Small intestine (tissue), 7 donors: Measurements from ENCODE around the gene PRSS3. TPM values are rescaled to one million over a fixed set of nuclear protein-coding genes. Genes with fewer than 3 reads are reported as not detected.
"Not testable (repeated sequence)": the region's sequence is repeated elsewhere in the genome, so short reads cannot be mapped to it uniquely, and the experiment has no call there.

ENCODE experiments used
- DNase-seq, 2 donors: peaks; one replicate each; pipeline versions ENCODE4 v3.0.0 to v3.0.0-alpha.2; 2013
- FAIRE-seq: peaks from 2 replicates; lab custom pipeline; 2012; peaks lifted over from hg19 to GRCh38; lab: Jason Lieb, UNC
- H3K27ac ChIP-seq, 3 donors: one replicate each; pipeline ENCODE4 v1.5.1; 2013; ENCODE audit warnings: low read length in 2 of 3, mild to moderate bottlenecking in 2 of 3, control low read depth in 1 of 3, inconsistent platforms in 1 of 3, low read depth in 1 of 3, moderate library complexity in 1 of 3
- H3K27me3 ChIP-seq, 3 donors: one replicate each; pipeline ENCODE4 v1.6.1; 2013; ENCODE audit warnings: low read length in 3 of 3, inconsistent platforms in 1 of 3; ENCODE audit not compliant: control insufficient read depth in 3 of 3, insufficient read depth in 3 of 3
- H3K36me3 ChIP-seq, 3 donors: one replicate each; pipeline ENCODE4 v1.6.1; 2013; ENCODE audit warnings: low read length in 3 of 3, inconsistent platforms in 1 of 3, low read depth in 1 of 3, mild to moderate bottlenecking in 1 of 3, moderate library complexity in 1 of 3; ENCODE audit not compliant: control insufficient read depth in 3 of 3, insufficient read depth in 2 of 3
- H3K4me1 ChIP-seq, 3 donors: one replicate each; pipeline ENCODE4 v1.6.1; 2013; ENCODE audit warnings: low read length in 2 of 3, inconsistent platforms in 1 of 3, low read depth in 1 of 3, mild to moderate bottlenecking in 1 of 3, moderate library complexity in 1 of 3; ENCODE audit not compliant: control insufficient read depth in 3 of 3, insufficient read depth in 2 of 3
- H3K4me3 ChIP-seq, 3 donors: one replicate each; pipeline ENCODE4 v1.5.1; 2013; ENCODE audit warnings: low read length in 3 of 3, control low read depth in 1 of 3, inconsistent platforms in 1 of 3, low read depth in 1 of 3, mild to moderate bottlenecking in 1 of 3, moderate library complexity in 1 of 3
- H3K9me3 ChIP-seq, 2 donors: one replicate each; pipeline ENCODE4 v1.6.1; 2013; ENCODE audit warnings: low read depth in 1 of 2, low read length in 1 of 2; ENCODE audit not compliant: control insufficient read depth in 2 of 2, insufficient read depth in 1 of 2
- WGBS, 3 donors: extraction: QIAGEN DNeasy Blood & Tissue Kit; methylation state at CpG; one replicate each; pipeline ENCODE4 v1.1.7; 2013; 5-methylcytosine and 5-hydroxymethylcytosine counted together
- polyA plus RNA-seq, 4 donors: library from polyadenylated mRNA; stranded (reverse) in 3 of 4; unstranded in 1 of 4; fragments of 200-250 nt in 3 of 4; fragments of 120-200 nt in 1 of 4; gene quantifications; one replicate each; pipeline versions ENCODE4 v1.2.1 to v1.2.3, GENCODE V29; 2013
- donor health status: healthy with polysubstance abuse.
- donor health status: control.
- donor health status: control.
- donor health status: Bipolar disorder and iron deficiency.
- donor health status: healthy.

PRSS3 gene
- polyA plus RNA-seq, 4 donors = 147 to 505 (median 339) TPM

- H3K4me1 ChIP-seq, H3K27ac ChIP-seq, H3K27me3 ChIP-seq, H3K9me3 ChIP-seq, DNase-seq, FAIRE-seq, H3K4me3 ChIP-seq: not testable (repeated sequence)
- H3K36me3 ChIP-seq = peaks cover 0 to 13% (median 0%) of the 10 kb centered on the region in 3 donors
- WGBS, 3 donors = 94 to 96% (median 95%) methylated on average over 3 of the region's 3 CpGs
Observed at GRCh38 chr9:33847894-33848205, 52.5 kb downstream of the PRSS3 start.

Other genes starting within 250 kb of the PRSS3 start
- gene UBE2R2, start 21.6 kb downstream of the PRSS3 start, polyA plus RNA-seq = 10 to 100 TPM; 22.5 to 48.2 (median 36.0) TPM